Liver (tissue), 9 donors: ENCODE data around the gene ADAP2. TPM values are rescaled to one million over a fixed set of nuclear protein-coding genes. Genes with fewer than 3 reads are reported as not detected.
"Not testable (repeated sequence)": the region's sequence is repeated elsewhere in the genome, so short reads cannot be mapped to it uniquely, and the experiment has no call there.

ENCODE experiments used
- DNase-seq: peaks from one replicate; pipeline ENCODE4 v3.0.0-alpha.2; 2017; ENCODE audit warnings: low spot score
- H3K27ac ChIP-seq, 2 donors: one replicate each; pipeline ENCODE4 v1.7.0; 2013; ENCODE audit warnings: inconsistent platforms in 2 of 2, low read length in 2 of 2, control low read depth in 1 of 2, low read depth in 1 of 2, mild to moderate bottlenecking in 1 of 2
- H3K27me3 ChIP-seq, 4 donors: one replicate each; pipeline versions ENCODE4 v1.6.1 to v1.7.0; 2013; ENCODE audit warnings: low read length in 3 of 4, inconsistent platforms in 1 of 4, mild to moderate bottlenecking in 1 of 4, moderate library complexity in 1 of 4; ENCODE audit not compliant: control insufficient read depth in 4 of 4, insufficient read depth in 4 of 4
- H3K36me3 ChIP-seq, 4 donors: one replicate each; pipeline versions ENCODE4 v1.6.1 to v1.7.0; 2013; ENCODE audit warnings: low read length in 3 of 4, mild to moderate bottlenecking in 3 of 4, low read depth in 1 of 4, moderate library complexity in 1 of 4; ENCODE audit not compliant: control insufficient read depth in 4 of 4, insufficient read depth in 3 of 4
- H3K4me1 ChIP-seq, 4 donors: one replicate each; pipeline versions ENCODE4 v1.6.1 to v1.7.0; 2013; ENCODE audit warnings: low read length in 3 of 4, mild to moderate bottlenecking in 3 of 4, moderate library complexity in 1 of 4; ENCODE audit not compliant: control insufficient read depth in 4 of 4, insufficient read depth in 4 of 4
- H3K4me3 ChIP-seq, 3 donors: one replicate each; pipeline versions ENCODE4 v1.6.1 to v1.7.0; 2013; ENCODE audit warnings: low read length in 3 of 3, control low read depth in 1 of 3, low read depth in 1 of 3, mild to moderate bottlenecking in 1 of 3
- H3K9ac ChIP-seq, 2 donors: one replicate each; pipeline ENCODE4 v1.7.0; 2013; ENCODE audit warnings: low read length in 2 of 2, mild to moderate bottlenecking in 2 of 2, moderate library complexity in 2 of 2, control low read depth in 1 of 2, low read depth in 1 of 2
- H3K9me3 ChIP-seq, 4 donors: one replicate each; pipeline versions ENCODE4 v1.6.1 to v1.7.0; 2013; ENCODE audit warnings: low read length in 3 of 4; ENCODE audit not compliant: control insufficient read depth in 4 of 4
- ATF3 ChIP-seq: IDR thresholded peaks from 2 replicates; pipeline ENCODE4 v1.6.1; 2016; ENCODE audit warnings: antibody characterized with exemption
- CTCF ChIP-seq: fragments of 150-350 bp; IDR thresholded peaks from 2 replicates; pipeline ENCODE4 v1.5.1; 2017; ENCODE audit warnings: improper control_type of control experiment, low read depth, low read length; ENCODE audit not compliant: missing input control
- FOXA1 ChIP-seq: IDR thresholded peaks from 2 replicates; pipeline ENCODE4 v1.6.1; 2016; ENCODE audit warnings: antibody characterized with exemption
- HNF4A ChIP-seq, 2 donors: conservative IDR thresholded peaks; 2 replicates each; pipeline ENCODE4 v1.6.1; 2016; ENCODE audit warnings: antibody characterized with exemption in 2 of 2, mild to moderate bottlenecking in 2 of 2
- JUND ChIP-seq, 2 donors: IDR thresholded peaks; 2 replicates each; pipeline ENCODE4 v1.6.1; 2016; ENCODE audit warnings: antibody characterized with exemption in 2 of 2
- MAX ChIP-seq: IDR thresholded peaks from 2 replicates; pipeline ENCODE4 v1.6.1; 2016; ENCODE audit warnings: antibody characterized with exemption
- NR2F2 ChIP-seq: IDR thresholded peaks from 2 replicates; pipeline ENCODE4 v1.6.1; 2016; ENCODE audit warnings: antibody characterized with exemption
- RAD21 ChIP-seq, 2 donors: IDR thresholded peaks; 2 replicates each; pipeline ENCODE4 v1.6.1; 2016; ENCODE audit warnings: antibody characterized with exemption in 2 of 2, mild to moderate bottlenecking in 2 of 2
- RXRA ChIP-seq, 2 donors: IDR thresholded peaks; 2 replicates each; pipeline ENCODE4 v1.6.1; 2017 to 2018; ENCODE audit warnings: antibody characterized with exemption in 2 of 2, mild to moderate bottlenecking in 1 of 2
- SP1 ChIP-seq: IDR thresholded peaks from 2 replicates; pipeline ENCODE4 v1.6.1; 2018; ENCODE audit warnings: antibody characterized with exemption, mild to moderate bottlenecking
- TAF1 ChIP-seq: conservative IDR thresholded peaks from 2 replicates; pipeline ENCODE4 v1.6.1; 2016; ENCODE audit warnings: antibody characterized with exemption, mild to moderate bottlenecking
- YY1 ChIP-seq: IDR thresholded peaks from 2 replicates; pipeline ENCODE4 v1.6.1; 2016; ENCODE audit warnings: antibody characterized with exemption, mild to moderate bottlenecking
- ZBTB33 ChIP-seq: IDR thresholded peaks from 2 replicates; pipeline ENCODE4 v1.6.1; 2016; ENCODE audit warnings: antibody characterized with exemption
- WGBS: extraction: QIAGEN DNeasy Blood & Tissue Kit; methylation state at CpG from one replicate; pipeline ENCODE4 v1.1.7; 2013; 5-methylcytosine and 5-hydroxymethylcytosine counted together
- polyA plus RNA-seq, 2 donors: library from polyadenylated mRNA; stranded (reverse) in 1 of 2; unstranded in 1 of 2; fragments of 200-250 nt in 1 of 2; fragments of >200 nt in 1 of 2; fragmentation: Nextera tagmentation in 1 of 2; extraction: Ambion mirVana in 1 of 2; gene quantifications; one replicate each; pipeline versions ENCODE4 v1.2.1 to v1.2.3, GENCODE V29; 2013 to 2015
- total RNA-seq, 2 donors: library from RNA; depleted of rRNA; stranded (reverse); fragments of >200 nt; gene quantifications; one replicate each; pipeline ENCODE4 v1.2.3, GENCODE V29; 2014
- donor health status: healthy.
- donor health status: healthy.
- donor health status: healthy.
- donor health status: healthy.
- donor health status: healthy.

The ADAP2 gene
- total and polyA plus RNA-seq, 4 donors, result 5.2 to 18.6 (median 11.9) TPM

- Histone ChIP-seq H3K9me3 (peaks cover 0 to 2% (median 0%) of the 10 kb centered on the region in 4 donors), H3K36me3 (no peaks in the 10 kb centered on the region), H3K4me3 (peak overlapping the region; percentile 44 to 63 (median 59)), H3K27ac (peak overlapping the region; percentile 85 to 96), H3K27me3 (no peaks in the 10 kb centered on the region), H3K4me1 (no peaks in the 10 kb centered on the region), H3K9ac (peak overlapping the region; percentile 4 to 33)
- no peak for DNase-seq
- WGBS, result 28% methylated on average over 31 of the region's 31 CpGs
- peak; percentile 50 for TF ChIP-seq TAF1
- TF ChIP-seq HNF4A (conservative IDR thresholded peaks at IDR 0.05), result no peak
- peak in 1 of 2 donors; percentile 65 for TF ChIP-seq RXRA (IDR thresholded peaks at IDR 0.05)
- peak in 1 of 2 donors; percentile 74 for TF ChIP-seq RAD21 (IDR thresholded peaks at IDR 0.05)
Observed at GRCh38 chr17:30969989-30970830, 48.5 kb downstream of the ADAP2 start.

GRCh38 chr17:30970831-30971567 lies 49.3 kb downstream of the ADAP2 start, which contains the start of gene RNF135:
RNF135 (plus strand) TSS chr17:30971039; CDS start chr17:30971074, 35 bp downstream.
- Histone ChIP-seq H3K4me3 (peak within 1 kb of the TSS; percentile 44 to 63 (median 59)), H3K27me3 (no peaks in the 10 kb centered on the region), H3K36me3 (no peaks in the 10 kb centered on the region), H3K27ac (peak within 1 kb of the TSS; percentile 85 to 96), H3K9ac (peak within 1 kb of the TSS; percentile 33 to 71), H3K9me3 (peaks cover 0 to 2% (median 0%) of the 10 kb centered on the region in 4 donors), H3K4me1 (no peaks in the 10 kb centered on the region)
- peak; percentile 62 for DNase-seq
- no peak for TF ChIP-seq SP1
- peak; percentile 68 for TF ChIP-seq YY1
- peak; percentile 11 for TF ChIP-seq CTCF
- peak in 1 of 2 donors; percentile 11 for TF ChIP-seq RXRA (IDR thresholded peaks at IDR 0.05)
- TF ChIP-seq ATF3, result no peak
- TF ChIP-seq NR2F2, result peak; percentile 75
- TF ChIP-seq JUND (IDR thresholded peaks at IDR 0.05), result no peak
- peak; percentile 30 to 33 for TF ChIP-seq RAD21 (IDR thresholded peaks at IDR 0.05)
- TF ChIP-seq TAF1, result peak; percentile 16
- 3% methylated on average over 66 of the region's 66 CpGs for WGBS

- no peak for TF ChIP-seq TAF1
- TF ChIP-seq MAX, result no peak
- no peak for TF ChIP-seq FOXA1
- no peak for TF ChIP-seq RXRA (IDR thresholded peaks at IDR 0.05)
- no peak for TF ChIP-seq JUND (IDR thresholded peaks at IDR 0.05)
- TF ChIP-seq ZBTB33, result no peak
- TF ChIP-seq SP1, result no peak
- H3K9me3 ChIP-seq, result peaks cover 0 to 2% (median 0%) of the 10 kb centered on the region in 4 donors
- 90% methylated on average over 8 of the region's 8 CpGs for WGBS
- H3K36me3 ChIP-seq, result no peaks in the 10 kb centered on the region
- H3K27me3 ChIP-seq, result no peaks in the 10 kb centered on the region
- no peak overlapping the region for H3K4me3 ChIP-seq
- no peak overlapping the region for H3K27ac ChIP-seq
- DNase-seq, result no peak
- H3K4me1 ChIP-seq, result no peaks in the 10 kb centered on the region
- no peak overlapping the region for H3K9ac ChIP-seq
Observed at GRCh38 chr17:30975042-30975820, 53.5 kb downstream of the ADAP2 start.

GRCh38 chr17:30979919-30980318 lies 58.2 kb downstream of the ADAP2 start:
- not testable (repeated sequence) for H3K27ac ChIP-seq, H3K9me3 ChIP-seq, H3K36me3 ChIP-seq, H3K27me3 ChIP-seq, H3K9ac ChIP-seq, DNase-seq, H3K4me1 ChIP-seq, H3K4me3 ChIP-seq
- 95% methylated on average over 15 of the region's 33 CpGs for WGBS
